Sciatic nerve (tissue), 2 donors: ENCODE measurements around the gene OR4K5. TPM values are rescaled to one million over a fixed set of nuclear protein-coding genes. Genes with fewer than 3 reads are reported as not detected.
"Not testable (repeated sequence)": the region's sequence is repeated elsewhere in the genome, so short reads cannot be mapped to it uniquely, and the experiment has no call there.

ENCODE experiments used
- ATAC-seq: fragments of 200-7000 bp; cut with Tn5 transposase; one replicate; pipeline ENCODE4 v1.9.1; 2020; ENCODE audit warnings: mild to moderate bottlenecking, moderate library complexity
- DNase-seq: peaks from one replicate; pipeline ENCODE4 v3.0.0-alpha.2; 2020; ENCODE audit warnings: low spot score
- intact Hi-C: fragments of 100-400 bp; cut with DNase I; formaldehyde crosslinking; loops from one replicate; pipeline ENCODE4 v1.14.2; 2022
- total RNA-seq: library from RNA; stranded (reverse); fragmentation: NEBNext Ultra II Directional; extraction: Animal tissue kit (Norgen Biotek cat#: 25700); gene quantifications from one replicate; pipeline ENCODE4 v1.2.1, GENCODE V29; 2021
- donor health status: DM: no; HTN: no; CAD: no.
- donor health status: DM: no; HTN: no; CAD: no.

The OR4K5 gene
- total RNA-seq = not detected

- intact Hi-C loops = no loop called here
- ATAC-seq = no peak
- DNase-seq = no peak
These were observed at the start of gene OR4K5 for GRCh38 chr14:19920021-19920657. Gene OR4K5 (plus strand): TSS chr14:19920607. CDS start chr14:19920607, 0 bp downstream.

DNA sequence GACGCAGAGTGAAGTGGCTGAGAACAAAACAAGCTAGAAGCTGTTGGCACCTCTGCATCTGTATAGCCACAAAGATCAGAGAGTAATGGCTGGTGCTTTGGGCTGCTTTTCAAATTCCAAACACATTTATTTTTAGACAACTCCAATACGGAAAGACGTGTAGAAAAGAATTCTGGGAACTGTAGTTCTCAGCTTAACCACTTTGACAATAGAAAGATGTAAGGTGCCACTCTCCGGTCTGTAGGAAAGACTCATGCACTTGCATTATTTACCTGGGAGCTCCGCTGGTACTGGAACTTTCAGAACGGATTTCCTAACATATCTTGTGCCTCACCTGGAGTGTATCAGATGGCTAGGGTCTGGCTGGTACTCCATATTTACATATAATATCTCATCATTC is 47.2 kb upstream of the OR4K5 start:
- ATAC-seq = no peak
- intact Hi-C loops = no loop called here
- DNase-seq = no peak

GRCh38 chr14:19874842-19875241 is 45.6 kb upstream of the OR4K5 start, which contains the start of gene OR4K2:
Gene OR4K2 (plus strand): TSS chr14:19875142. CDS start chr14:19876268, 1,126 bp downstream.
- no peak for DNase-seq
- intact Hi-C loops = no loop called here
- no peak for ATAC-seq

DNA sequence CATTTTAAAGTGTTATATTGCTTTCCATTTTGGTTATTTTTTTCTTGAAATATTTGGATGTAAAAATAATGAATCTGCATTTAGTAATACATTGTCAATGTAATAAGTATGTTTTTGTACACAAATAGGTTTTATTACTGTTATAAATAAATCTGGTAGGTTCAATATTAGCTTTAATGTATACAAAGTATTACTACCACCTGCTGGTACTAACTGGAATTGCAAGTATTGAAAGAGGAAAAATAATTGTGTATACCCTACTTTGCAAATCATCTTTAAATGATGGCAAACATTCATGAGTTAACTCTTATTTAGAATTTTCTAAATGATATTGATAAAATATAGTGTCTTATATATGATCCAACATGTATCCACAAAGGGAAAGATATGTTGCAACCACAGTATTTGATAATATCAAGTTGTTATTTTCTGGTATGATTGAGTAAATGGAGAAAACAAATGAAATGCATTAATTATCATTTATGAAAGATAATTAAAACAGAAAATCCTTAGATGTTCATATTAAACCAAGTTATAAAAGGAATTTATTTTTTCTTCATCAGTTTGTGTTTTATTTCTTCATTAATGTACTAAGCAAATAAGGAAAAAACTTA is 42.3 kb upstream of the OR4K5 start:
- DNase-seq (no peak), ATAC-seq (no peak)
- intact Hi-C loops = no loop called here

DNA sequence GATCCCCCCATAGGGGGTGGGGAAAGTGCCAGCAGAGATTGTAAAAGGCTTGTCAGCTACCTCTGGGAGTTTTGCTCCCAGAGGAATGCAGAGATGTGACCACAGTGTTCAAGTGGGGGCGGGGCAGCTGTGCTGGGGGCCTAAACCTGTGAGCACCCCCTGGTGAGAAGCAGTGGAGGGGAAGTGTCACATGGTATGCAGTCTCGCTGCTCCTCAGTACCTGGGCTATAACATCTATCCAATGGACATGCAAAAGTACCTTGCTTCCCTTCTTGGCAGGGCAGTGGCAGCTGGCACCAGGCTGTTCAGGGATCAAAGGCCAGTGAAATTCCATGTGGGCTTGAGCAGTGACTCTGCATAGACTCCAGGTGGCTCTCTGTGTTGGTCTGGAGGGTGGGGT is 25.1 kb upstream of the OR4K5 start:
- ATAC-seq = no peak
- intact Hi-C loops = no loop called here

GRCh38 chr14:19900999-19901398 is 19.4 kb upstream of the OR4K5 start:
- no peak for ATAC-seq
- DNase-seq = no peak
- intact Hi-C loops = no loop called here

More for the DNA sequence above, 25.1 kb upstream of the OR4K5 start:
- DNase-seq = no peak

- ATAC-seq = no peak
- DNase-seq = no peak
- intact Hi-C loops = no loop called here
These were observed 18.0 kb upstream of the OR4K5 start for GRCh38 chr14:19902409-19902808.

DNA sequence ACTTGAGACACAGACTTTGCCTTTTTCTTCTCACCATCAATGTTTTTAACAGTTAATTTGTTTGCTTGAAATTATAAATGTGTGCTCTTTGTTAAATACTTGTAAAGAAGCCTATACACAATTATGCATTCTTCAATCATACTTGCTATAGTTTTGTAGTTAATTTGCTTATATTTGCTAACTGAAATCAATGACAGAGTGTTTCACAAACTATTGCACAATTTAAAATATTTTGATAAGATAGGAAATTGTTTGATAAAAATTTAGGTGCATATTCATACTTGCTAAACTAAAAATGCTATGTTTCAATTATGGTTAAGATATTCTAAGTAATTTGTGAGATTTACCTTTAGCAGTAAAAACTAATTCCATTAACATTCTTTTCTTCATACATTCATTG is 13.7 kb upstream of the OR4K5 start:
- intact Hi-C loops = no loop called here
- ATAC-seq (no peak), DNase-seq (no peak)

GRCh38 chr14:19911114-19911513 is 9.3 kb upstream of the OR4K5 start:
- ATAC-seq = no peak

DNA sequence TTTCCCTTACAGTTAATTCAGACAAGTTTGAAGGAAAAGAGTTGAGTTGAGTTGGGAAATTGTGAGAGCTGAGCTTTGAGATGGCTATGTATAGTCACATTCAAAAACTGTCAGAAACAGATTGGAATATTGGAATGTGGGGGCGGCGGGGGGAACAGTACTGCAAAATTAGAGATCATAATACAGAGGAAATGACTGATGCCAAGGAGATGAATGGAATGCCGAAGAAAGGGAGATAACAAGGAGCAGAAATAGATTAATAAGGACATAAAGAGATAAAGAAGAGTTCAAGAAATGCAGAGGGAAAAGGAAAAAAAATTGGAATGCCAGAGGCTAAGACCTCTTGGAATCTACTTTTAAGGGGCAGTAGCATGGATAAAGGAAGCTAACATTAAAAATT is 3.2 kb upstream of the OR4K5 start:
- DNase-seq (no peak), ATAC-seq (no peak)
- intact Hi-C loops = no loop called here

More at GRCh38 chr14:19911114-19911513, 9.3 kb upstream of the OR4K5 start:
- intact Hi-C loops = no loop called here
- DNase-seq = no peak

GRCh38 chr14:19917955-19918518 is 2.4 kb upstream of the OR4K5 start:
- DNase-seq (no peak), ATAC-seq (no peak)
- intact Hi-C loops = no loop called here

- intact Hi-C loops = no loop called here
- DNase-seq (no peak), ATAC-seq (no peak)
These were observed 1.7 kb upstream of the OR4K5 start for GRCh38 chr14:19918553-19919264.

DNA sequence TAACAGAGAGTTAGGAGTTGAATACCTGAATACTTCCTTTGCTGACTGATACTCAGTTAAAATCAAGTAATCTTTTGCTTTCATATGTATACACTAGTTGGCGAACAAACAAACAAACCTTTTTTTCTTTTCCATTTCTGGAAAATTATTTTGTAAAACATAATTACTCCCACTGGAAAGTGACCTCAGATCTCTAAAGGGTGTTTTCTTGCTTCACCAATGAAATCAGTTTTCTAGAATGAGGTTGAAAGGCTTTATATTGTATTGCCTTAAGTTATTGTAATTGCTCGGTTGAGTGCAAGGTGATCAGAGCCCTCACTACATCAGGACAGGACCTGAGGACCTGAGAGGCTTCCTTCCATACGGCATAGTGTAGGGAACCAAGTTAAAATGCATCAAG is 10.2 kb downstream of the OR4K5 start, which contains the start of gene OR4K1:
TSS of gene OR4K1 (plus strand) at position 301 of the 400 bp plus-strand sequence. CDS start 4,750 bp downstream, outside the sequence.
- intact Hi-C loops = no loop called here
- no peak for ATAC-seq
- no peak for DNase-seq

DNA sequence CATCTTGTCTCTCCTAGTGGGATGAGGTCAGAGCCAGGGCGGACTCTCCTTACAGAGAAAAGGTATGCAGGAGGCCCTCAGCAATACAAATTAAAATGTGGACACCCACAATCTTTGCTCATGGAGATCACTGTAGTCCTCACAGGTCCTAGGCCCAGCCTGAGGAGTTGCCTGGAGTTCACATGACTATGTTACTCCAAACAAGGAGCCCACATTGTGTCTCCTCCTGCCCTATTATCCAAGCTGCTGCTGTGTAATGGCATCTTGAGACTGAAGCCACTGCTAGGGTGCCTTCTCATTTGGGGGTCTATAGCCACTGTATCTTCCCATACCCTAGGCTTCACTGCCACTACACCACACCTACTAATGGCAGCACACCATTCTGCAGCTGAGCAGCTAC is 21.3 kb downstream of the OR4K5 start:
- ATAC-seq (no peak), DNase-seq (no peak)
- intact Hi-C loops = no loop called here

DNA sequence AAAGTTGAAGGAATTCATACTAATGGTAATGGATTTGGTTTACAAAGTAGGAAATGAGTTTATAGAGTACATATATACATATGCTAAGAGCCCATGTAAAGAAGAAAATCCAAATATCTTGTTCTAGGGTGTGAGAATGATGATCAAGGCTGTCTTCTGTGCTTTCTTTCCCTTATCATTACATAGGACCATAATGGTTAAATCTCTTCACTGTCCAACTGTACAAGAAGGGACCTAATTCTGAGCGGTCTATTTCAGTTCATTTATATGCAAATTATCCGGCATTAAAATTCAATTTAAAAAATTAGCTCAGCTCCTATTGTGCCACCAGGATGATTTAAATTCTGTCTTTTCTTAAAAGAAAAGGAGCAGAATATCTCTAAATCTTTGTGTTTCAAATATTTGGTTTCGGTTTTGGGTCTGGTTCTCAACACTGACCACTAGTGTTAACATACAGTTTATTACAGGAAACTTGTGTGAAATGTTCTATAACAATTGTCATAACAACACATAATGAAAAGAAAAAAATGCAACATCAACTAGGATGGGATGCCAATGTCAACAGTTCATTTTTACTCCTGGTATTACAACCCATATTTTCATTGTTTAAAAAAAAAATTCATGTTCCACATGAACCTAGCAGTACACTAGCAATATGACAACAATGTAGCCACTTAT is 27.1 kb downstream of the OR4K5 start:
- intact Hi-C loops = no loop called here

GRCh38 chr14:19949218-19949617 is 28.8 kb downstream of the OR4K5 start:
- DNase-seq (no peak), ATAC-seq (no peak)
- intact Hi-C loops = no loop called here

More for the DNA sequence above, 27.1 kb downstream of the OR4K5 start:
- ATAC-seq (no peak), DNase-seq (no peak)

- DNase-seq, ATAC-seq, intact Hi-C loops: not testable (repeated sequence)
These were observed 49.3 kb downstream of the OR4K5 start for GRCh38 chr14:19969735-19970134.
